PC-9 (cell line): ENCODE results near the gene MSN. TPM values are rescaled to one million over a fixed set of nuclear protein-coding genes. Genes with fewer than 3 reads are reported as not detected.
"Not testable (repeated sequence)": the region's sequence is repeated elsewhere in the genome, so short reads cannot be mapped to it uniquely, and the experiment has no call there.

Source experiments
- BruUV-seq: library from RNA; stranded (reverse); fragments of 400-500 nt; replicated peaks from 2 replicates; lab custom pipeline; 2021; lab: Mats Ljungman, UMichigan
- CTCF ChIA-PET: fragments of 300-600 bp; sonication (Branson Sonifier 250); formaldehyde crosslinking; loops from one replicate; lab custom pipeline; 2022; ENCODE audit warnings: antibody characterized with exemption; lab: Charles Lee
- POLR2A ChIA-PET: fragments of 300-600 bp; sonication (Branson Sonifier 250); formaldehyde crosslinking; loops from one replicate; lab custom pipeline; 2022; ENCODE audit warnings: antibody characterized with exemption; ENCODE audit not compliant: unreplicated experiment; lab: Charles Lee
- DNase-seq, 2 experiments: peaks; one replicate each; pipeline versions ENCODE4 v3.0.0 to v3.0.0-alpha.2; 2015 to 2022; ENCODE audit warnings: mixed read lengths in 1 of 2
- H2AFZ ChIP-seq: fragments of 200-600 bp; sonication (generic); 2 replicates; pipeline ENCODE4 v1.8.1; 2017; ENCODE audit warnings: antibody characterized with exemption
- H3F3A ChIP-seq: fragments of 200-600 bp; sonication (generic); 2 replicates; pipeline ENCODE4 v1.8.1; 2017; ENCODE audit warnings: antibody characterized with exemption, mild to moderate bottlenecking, low read depth; ENCODE audit not compliant: insufficient read depth
- H3K27ac ChIP-seq: fragments of 200-600 bp; sonication (generic); 2 replicates; pipeline ENCODE4 v1.6.1; 2016; ENCODE audit warnings: mixed run types
- H3K27me3 ChIP-seq: fragments of 200-600 bp; sonication (generic); 2 replicates; pipeline ENCODE4 v1.6.1; 2016; ENCODE audit warnings: low read depth, mixed run types; ENCODE audit not compliant: insufficient read depth
- H3K36me3 ChIP-seq: fragments of 200-600 bp; sonication (generic); 2 replicates; pipeline ENCODE4 v1.6.1; 2016; ENCODE audit warnings: low read depth, mixed run types
- H3K4me1 ChIP-seq: fragments of 200-600 bp; sonication (generic); replicated peaks from 2 replicates; pipeline ENCODE4 v1.6.1; 2016; ENCODE audit warnings: mixed run types; ENCODE audit not compliant: insufficient read depth
- H3K4me2 ChIP-seq: fragments of 200-600 bp; sonication (generic); 2 replicates; pipeline ENCODE4 v1.6.1; 2017; ENCODE audit warnings: mixed run types
- H3K4me3 ChIP-seq: fragments of 200-600 bp; sonication (generic); 2 replicates; pipeline ENCODE4 v1.6.1; 2016; ENCODE audit warnings: mixed run types
- H3K79me2 ChIP-seq: fragments of 200-600 bp; sonication (generic); 2 replicates; pipeline ENCODE4 v1.6.1; 2017; ENCODE audit warnings: low read depth, mixed run types
- H3K9me2 ChIP-seq: fragments of 200-600 bp; sonication (generic); 2 replicates; pipeline ENCODE4 v1.8.1; 2017; ENCODE audit warnings: mild to moderate bottlenecking; ENCODE audit not compliant: insufficient read depth
- H3K9me3 ChIP-seq: fragments of 200-600 bp; sonication (generic); 2 replicates; pipeline ENCODE4 v1.8.1; 2016; ENCODE audit warnings: low read depth; ENCODE audit not compliant: insufficient read depth
- H4K20me1 ChIP-seq: fragments of 200-600 bp; sonication (generic); 2 replicates; pipeline ENCODE4 v1.8.1; 2017; ENCODE audit not compliant: insufficient read depth
- EZH2 ChIP-seq: fragments of 200-600 bp; sonication (generic); IDR thresholded peaks from 2 replicates; pipeline ENCODE4 v1.8.0; 2017; ENCODE audit warnings: antibody characterized with exemption, low read depth
- intact Hi-C: fragments of 100-400 bp; cut with micrococcal nuclease; formaldehyde crosslinking; loops from one replicate; pipeline ENCODE4 v1.10.0; 2022; ENCODE audit not compliant: unreplicated experiment
- total RNA-seq: library from RNA; stranded (reverse); gene quantifications from 2 replicates; pipeline ENCODE4 v1.2.3, GENCODE V29; 2021
- TF ChIP-seq, protein P1 (sequence below): fragments of 200-600 bp; sonication (generic); conservative IDR thresholded peaks from 2 replicates; pipeline ENCODE4 v1.6.1; 2017; ENCODE audit warnings: mixed run types, antibody characterized with exemption, mild to moderate bottlenecking, moderate library complexity

The MSN gene
- total RNA-seq, 1 experiment from 2014 or later: 235 TPM

- H3K4me3 ChIP-seq: no peak overlapping the region
- TF ChIP-seq EZH2: no peak
- TF ChIP-seq, protein P1, sequence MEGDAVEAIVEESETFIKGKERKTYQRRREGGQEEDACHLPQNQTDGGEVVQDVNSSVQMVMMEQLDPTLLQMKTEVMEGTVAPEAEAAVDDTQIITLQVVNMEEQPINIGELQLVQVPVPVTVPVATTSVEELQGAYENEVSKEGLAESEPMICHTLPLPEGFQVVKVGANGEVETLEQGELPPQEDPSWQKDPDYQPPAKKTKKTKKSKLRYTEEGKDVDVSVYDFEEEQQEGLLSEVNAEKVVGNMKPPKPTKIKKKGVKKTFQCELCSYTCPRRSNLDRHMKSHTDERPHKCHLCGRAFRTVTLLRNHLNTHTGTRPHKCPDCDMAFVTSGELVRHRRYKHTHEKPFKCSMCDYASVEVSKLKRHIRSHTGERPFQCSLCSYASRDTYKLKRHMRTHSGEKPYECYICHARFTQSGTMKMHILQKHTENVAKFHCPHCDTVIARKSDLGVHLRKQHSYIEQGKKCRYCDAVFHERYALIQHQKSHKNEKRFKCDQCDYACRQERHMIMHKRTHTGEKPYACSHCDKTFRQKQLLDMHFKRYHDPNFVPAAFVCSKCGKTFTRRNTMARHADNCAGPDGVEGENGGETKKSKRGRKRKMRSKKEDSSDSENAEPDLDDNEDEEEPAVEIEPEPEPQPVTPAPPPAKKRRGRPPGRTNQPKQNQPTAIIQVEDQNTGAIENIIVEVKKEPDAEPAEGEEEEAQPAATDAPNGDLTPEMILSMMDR: no peak
- DNase-seq: no peak
- H4K20me1 ChIP-seq: no peaks in the 10 kb centered on the region
- no peak overlapping the region for H2AFZ ChIP-seq
- H3K9me2 ChIP-seq: no peaks in the 10 kb centered on the region
- CTCF ChIA-PET: no interaction called here
- H3F3A ChIP-seq: no peaks in the 10 kb centered on the region
- no peak overlapping the region for H3K4me2 ChIP-seq
- no peak overlapping the region for H3K27ac ChIP-seq
- POLR2A ChIA-PET: no interaction called here
- no peaks in the 10 kb centered on the region for H3K36me3 ChIP-seq
- no peaks in the 10 kb centered on the region for H3K9me3 ChIP-seq
- no peaks in the 10 kb centered on the region for H3K79me2 ChIP-seq
- no peaks in the 10 kb centered on the region for H3K27me3 ChIP-seq
- BruUV-seq: no TSS peak
- no peaks in the 10 kb centered on the region for H3K4me1 ChIP-seq
- intact Hi-C loops: no loop called here
These were observed 90.5 kb downstream of the MSN start for GRCh38 chrX:65757943-65758342.

DNA sequence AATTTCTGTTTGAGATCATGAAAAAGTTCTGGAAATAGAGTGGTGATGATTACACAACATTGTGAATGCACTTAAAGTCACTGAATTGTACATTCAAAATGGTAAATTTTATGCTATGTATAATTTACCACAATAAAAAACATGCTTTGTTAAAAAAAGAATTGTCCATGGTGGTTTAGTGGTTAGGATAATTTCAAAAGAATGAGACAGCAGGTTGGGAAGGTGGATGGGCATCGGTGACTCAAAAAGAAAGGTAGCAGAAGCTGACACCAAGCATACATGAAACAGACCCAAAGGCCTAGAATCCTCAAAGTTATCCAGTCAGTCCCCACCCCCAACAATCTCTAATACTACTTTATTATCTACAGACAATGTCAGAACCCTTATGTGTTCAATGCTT is 91.1 kb downstream of the MSN start:
- Histone ChIP-seq H3K79me2 (no peaks in the 10 kb centered on the region), H2AFZ (no peak overlapping the region), H3K9me3 (no peaks in the 10 kb centered on the region), H3K4me2 (no peak overlapping the region), H3F3A (no peaks in the 10 kb centered on the region), H3K36me3 (no peaks in the 10 kb centered on the region), H3K27ac (no peak overlapping the region), H3K4me3 (no peak overlapping the region), H3K4me1 (no peaks in the 10 kb centered on the region), H3K27me3 (no peaks in the 10 kb centered on the region), H3K9me2 (no peaks in the 10 kb centered on the region), H4K20me1 (no peaks in the 10 kb centered on the region)
- CTCF ChIA-PET: no interaction called here
- POLR2A ChIA-PET: no interaction called here
- TF ChIP-seq EZH2: no peak
- TF ChIP-seq, protein P1: no peak
- intact Hi-C loops: no loop called here
- no TSS peak for BruUV-seq
- no peak for DNase-seq

GRCh38 chrX:65759525-65759924 is 92.1 kb downstream of the MSN start:
- H3K27me3 ChIP-seq, H3K4me2 ChIP-seq, H3K36me3 ChIP-seq, POLR2A ChIA-PET, H3K4me1 ChIP-seq, intact Hi-C loops, CTCF ChIA-PET, DNase-seq, H2AFZ ChIP-seq, H3K27ac ChIP-seq, H3K9me2 ChIP-seq, H3K4me3 ChIP-seq, H3K9me3 ChIP-seq, H3K79me2 ChIP-seq, H3F3A ChIP-seq, BruUV-seq, H4K20me1 ChIP-seq: not testable (repeated sequence)

DNA sequence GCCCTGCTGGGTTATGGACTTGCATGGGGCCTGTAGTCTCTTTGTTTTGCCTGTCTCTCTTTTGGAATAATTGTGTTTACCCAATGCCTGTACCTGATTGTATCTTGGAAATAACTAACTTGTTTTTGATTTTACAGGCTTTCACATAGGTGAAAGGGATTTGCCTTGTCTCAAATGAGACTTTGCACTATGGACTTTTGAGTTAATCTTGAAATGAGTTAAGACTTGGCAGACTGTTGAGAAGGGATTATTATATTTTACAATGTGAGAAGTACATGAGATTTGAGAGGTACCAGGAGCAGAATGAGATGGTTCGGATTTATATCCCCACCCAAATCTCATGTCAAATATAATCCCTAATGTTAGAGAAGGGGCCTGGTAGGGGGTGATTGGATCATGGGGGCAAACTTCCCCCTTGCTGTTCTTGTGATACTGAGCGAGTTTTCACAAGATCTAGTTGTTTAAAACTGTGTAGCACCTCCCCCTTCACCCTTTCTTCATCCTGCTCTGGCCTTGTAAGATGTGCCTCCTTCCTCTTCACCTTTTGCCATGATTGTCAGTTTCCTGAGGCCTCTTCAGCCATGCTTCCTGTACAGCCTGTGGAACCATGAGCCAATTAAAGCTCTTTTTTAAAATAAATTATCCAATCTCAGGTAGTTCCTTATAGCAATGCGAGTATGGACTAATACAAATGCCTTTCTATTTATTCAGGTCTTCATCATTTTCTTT is 102.3 kb downstream of the MSN start:
- no peak for DNase-seq
- Histone ChIP-seq H3K27ac (no peak overlapping the region), H4K20me1 (no peaks in the 10 kb centered on the region), H3K9me3 (no peaks in the 10 kb centered on the region), H3K27me3 (no peaks in the 10 kb centered on the region), H3K4me1 (no peaks in the 10 kb centered on the region), H3K9me2 (no peaks in the 10 kb centered on the region), H3K4me3 (no peak overlapping the region), H3K79me2 (no peaks in the 10 kb centered on the region), H3F3A (no peaks in the 10 kb centered on the region), H2AFZ (no peak overlapping the region), H3K4me2 (no peak overlapping the region), H3K36me3 (no peaks in the 10 kb centered on the region)
- TF ChIP-seq EZH2: no peak
- TF ChIP-seq, protein P1: no peak
- no TSS peak for BruUV-seq
- intact Hi-C loops: no loop called here
- CTCF ChIA-PET: no interaction called here
- POLR2A ChIA-PET: no interaction called here
